HG02571 (cell line): Measurements from ENCODE around the gene TEN1.
"Not testable (repeated sequence)": the region's sequence is repeated elsewhere in the genome, so short reads cannot be mapped to it uniquely, and the experiment has no call there.

ENCODE experiments used
- ATAC-seq: cut with Tn5 transposase; IDR thresholded peaks from one replicate; pipeline ENCODE4 v1.9.1; 2021; ENCODE audit warnings: mild to moderate bottlenecking, moderate library complexity; ENCODE audit not compliant: unreplicated experiment

The TEN1 gene, protein sequence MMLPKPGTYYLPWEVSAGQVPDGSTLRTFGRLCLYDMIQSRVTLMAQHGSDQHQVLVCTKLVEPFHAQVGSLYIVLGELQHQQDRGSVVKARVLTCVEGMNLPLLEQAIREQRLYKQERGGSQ

DNA sequence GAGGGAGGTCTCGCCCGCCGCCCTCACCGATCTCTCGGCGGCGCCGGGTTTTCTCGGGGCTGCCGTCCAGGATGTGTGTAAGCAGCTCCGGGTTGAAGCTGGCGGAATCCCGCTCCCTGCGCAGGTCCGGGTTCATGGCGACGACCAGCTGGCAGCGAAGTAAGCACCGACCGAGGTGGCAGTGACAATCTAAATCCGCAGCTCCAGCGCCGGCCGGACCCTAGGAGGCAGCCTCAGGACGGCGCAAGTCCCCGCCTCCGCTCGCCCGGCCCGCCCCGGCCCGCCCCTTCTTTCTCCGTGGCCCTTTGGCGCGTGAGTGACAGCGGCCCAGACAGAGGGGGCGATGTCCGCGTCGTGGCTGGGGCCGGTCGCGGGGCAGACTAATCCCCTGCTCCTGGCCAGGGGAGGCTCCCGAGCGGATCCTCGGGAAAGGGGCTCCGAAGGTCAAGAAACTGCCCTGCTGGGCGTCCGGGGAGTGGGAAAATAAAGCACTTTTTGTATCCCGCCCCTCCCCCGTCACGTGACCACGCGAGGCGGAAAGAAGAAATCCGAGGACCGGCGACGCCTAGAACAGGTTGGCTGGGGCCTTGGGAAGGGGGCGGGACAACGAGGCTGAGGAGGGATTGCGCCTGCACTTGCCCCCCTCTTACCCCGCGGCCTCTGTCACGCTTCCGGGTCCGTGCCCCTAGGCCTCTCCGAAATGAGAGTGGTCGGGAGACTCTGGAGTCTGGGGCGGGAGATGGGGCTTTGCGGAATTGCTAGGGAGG is at the start of gene TEN1, which contains the start of gene ACOX1:
TSS of gene TEN1 (plus strand) at position 303 of the 767 bp plus-strand sequence. CDS start 6,953 bp downstream, outside the sequence.
TSS of gene ACOX1 (minus strand) at position 229 of the 767 bp plus-strand sequence. CDS start at position 136, 93 bp downstream.
- peak; percentile 84 for ATAC-seq

GRCh38 chr17:75931062-75931461 is 48.0 kb upstream of the TEN1 start:
- no peak for ATAC-seq

DNA sequence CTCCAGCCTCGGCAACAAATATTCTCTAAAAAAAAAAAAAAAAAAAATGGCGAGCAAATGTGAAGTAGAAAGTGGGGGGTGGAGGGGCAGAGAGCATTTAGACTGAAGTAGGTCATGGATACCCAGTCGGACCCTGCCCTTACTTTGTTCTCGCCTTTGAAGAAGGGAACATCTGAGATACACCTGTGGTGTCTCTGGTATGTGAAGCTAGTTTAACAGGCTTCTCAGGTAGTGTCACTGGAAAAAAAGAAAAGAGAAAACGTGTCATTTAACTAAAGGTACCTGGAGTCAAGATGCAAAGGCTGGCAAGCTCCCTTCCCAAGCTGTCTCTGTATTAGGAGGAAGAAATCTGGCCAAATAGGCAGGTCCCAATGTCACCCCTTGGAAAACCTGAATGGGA is 46.2 kb upstream of the TEN1 start:
- ATAC-seq = no peak

- no peak for ATAC-seq
Observed at GRCh38 chr17:75933808-75934207, 45.2 kb upstream of the TEN1 start.

- no peak for ATAC-seq
Observed at GRCh38 chr17:75937652-75938051, 41.4 kb upstream of the TEN1 start.

DNA sequence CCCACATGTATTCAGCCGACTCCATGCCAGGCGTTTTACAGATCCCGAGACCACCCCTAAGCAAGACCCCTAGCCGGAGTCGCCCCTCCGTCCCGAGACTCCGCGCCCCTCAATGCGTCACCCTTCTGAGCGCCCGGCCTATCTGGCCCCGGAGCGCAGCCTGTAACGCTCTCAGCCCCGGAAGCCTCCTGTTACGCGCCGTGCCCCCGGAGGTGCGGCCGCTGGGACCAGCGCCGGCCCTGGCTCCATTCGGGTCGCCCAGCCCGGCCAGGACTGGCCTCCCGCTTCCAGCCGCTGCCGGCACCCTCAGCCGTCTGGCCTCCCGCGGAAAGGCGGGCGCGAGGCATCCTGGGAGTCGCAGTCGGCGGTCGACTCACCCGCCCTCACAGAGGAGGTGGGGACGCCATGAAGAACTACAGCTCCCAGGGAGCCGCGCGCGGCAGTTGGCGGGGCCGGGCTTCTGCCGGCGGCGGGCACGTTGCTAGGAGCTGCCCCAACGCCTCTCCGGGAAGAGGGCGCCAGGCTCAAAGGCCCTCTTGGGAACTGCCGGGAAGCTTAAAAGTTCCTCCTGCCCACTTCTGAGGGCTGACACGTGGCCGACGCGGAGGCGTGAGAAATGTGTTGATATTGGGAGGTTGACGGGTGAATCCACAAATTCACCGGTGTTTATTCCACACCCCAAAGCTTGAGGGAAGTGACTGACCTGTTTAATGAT is 38.2 kb upstream of the TEN1 start, which contains the start of gene FBF1:
TSS of gene FBF1 (minus strand) at position 316 of the 715 bp plus-strand sequence. CDS start 2,893 bp downstream, outside the sequence.
- ATAC-seq = peak; percentile 96

DNA sequence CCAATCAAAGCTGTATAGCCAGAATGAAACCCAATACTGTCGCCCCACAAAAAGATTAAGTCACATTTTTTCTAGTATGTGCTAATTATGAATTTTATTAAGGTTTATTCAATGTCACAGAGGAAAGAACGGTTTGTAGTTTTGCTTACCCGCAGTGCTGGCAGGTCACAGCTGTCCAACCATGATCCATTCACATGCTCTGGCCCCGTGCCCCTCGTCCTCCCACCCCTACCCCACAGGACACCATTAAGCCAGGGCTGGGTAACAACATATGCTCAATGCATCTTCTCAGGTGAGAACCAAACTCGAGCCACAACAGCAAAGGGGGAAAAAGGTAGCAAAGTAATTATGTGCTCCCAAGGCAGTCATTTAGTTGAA is 37.6 kb upstream of the TEN1 start:
- ATAC-seq = no peak

GRCh38 chr17:75942473-75942872 is 36.6 kb upstream of the TEN1 start:
- no peak for ATAC-seq

DNA sequence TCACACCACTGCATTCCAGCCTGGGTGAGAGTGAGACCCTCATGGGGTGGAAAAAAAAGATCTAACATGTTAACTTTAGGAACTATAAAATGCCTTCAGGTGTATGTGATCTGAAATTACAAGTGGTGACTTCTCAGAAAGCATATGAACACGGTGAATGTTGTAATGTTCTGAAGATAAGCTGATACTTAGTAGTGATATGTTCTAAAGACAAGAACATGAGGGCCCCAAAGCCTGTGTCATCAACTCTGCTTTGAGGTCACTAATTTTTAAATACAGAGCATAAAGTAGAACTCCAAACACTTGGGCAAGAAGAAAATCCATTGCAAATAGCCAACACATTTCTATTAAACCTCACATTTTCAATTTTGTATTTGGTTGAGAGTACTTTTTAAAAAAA is 35.5 kb upstream of the TEN1 start:
- ATAC-seq = no peak

- ATAC-seq = no peak
Observed at GRCh38 chr17:75945211-75945610, 33.8 kb upstream of the TEN1 start.

GRCh38 chr17:75950421-75950820 is 28.6 kb upstream of the TEN1 start:
- ATAC-seq = no peak

- ATAC-seq = no peak
Observed at GRCh38 chr17:75950855-75951554, 28.0 kb upstream of the TEN1 start.

- ATAC-seq = no peak
Observed at GRCh38 chr17:75959051-75959838, 19.8 kb upstream of the TEN1 start.

- ATAC-seq = no peak
Observed at GRCh38 chr17:75959839-75960511, 19.1 kb upstream of the TEN1 start.

DNA sequence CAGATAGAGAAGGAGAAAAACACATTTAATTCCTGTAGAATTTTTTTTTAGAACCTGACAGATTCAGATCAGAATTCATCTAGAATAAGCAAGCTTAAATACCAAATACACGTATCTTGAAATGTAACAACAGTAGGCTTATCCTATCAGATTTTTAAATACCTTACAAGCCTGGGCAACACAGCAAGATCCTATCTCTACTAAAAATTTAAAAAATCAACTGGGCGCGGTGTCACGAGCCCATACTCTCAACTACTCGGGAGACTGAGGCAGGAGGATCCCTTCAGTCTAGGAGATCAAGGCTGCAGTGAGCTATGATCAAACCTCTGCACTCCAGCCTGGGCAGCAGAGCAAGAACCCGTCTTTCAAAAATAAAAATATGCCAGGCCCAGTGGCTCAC is 13.6 kb upstream of the TEN1 start:
- ATAC-seq = no peak

GRCh38 chr17:75969044-75969443 is 10.0 kb upstream of the TEN1 start:
- ATAC-seq = not testable (repeated sequence)

GRCh38 chr17:75970011-75970523 is 9.0 kb upstream of the TEN1 start:
- ATAC-seq = no peak

GRCh38 chr17:75970626-75971025 is 8.4 kb upstream of the TEN1 start:
- no peak for ATAC-seq

GRCh38 chr17:75975187-75975586 is 3.9 kb upstream of the TEN1 start:
- not testable (repeated sequence) for ATAC-seq

DNA sequence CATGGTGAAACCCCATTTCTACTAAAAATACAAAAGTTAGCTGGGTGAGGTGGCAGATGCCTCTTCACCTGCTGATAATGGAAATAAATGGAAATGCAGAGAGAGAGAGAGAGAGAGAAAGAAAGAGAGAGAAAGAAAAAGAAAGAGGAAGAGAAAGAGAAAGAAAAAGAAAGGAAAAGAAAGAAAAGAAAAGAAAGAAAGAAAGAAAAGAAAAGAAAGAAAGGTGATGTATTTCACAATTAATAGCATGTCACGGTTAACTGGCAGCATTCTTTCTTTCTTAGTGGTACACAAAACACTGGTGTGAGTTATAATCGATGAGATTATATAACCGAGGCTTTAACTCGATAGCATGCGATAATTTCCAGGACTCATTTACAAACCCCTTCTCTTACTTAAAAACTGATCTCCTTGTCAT is 3.3 kb upstream of the TEN1 start:
- no peak for ATAC-seq
